Measurements from ENCODE around the gene PNKD.

DNA sequence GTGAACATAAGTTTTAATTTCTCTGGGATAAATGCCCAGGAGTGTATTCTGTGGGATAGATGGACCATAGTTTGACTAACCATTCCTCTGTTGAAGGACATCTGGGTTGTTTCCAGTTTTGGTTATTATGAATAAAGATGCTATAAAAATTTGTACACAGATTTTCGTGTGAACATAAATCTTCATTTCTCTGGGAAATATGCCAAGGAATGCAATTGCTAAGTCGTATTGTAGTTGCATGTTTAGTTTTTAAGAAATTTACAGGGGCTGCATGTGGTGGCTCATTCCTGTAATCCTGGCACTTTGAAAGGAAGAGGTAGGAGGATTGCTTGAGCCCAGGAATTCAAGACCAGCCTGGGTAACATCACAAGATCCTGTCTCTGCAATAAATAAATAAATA is 104.9 kb downstream of the PNKD start:
- TF ChIP-seq, protein P1, sequence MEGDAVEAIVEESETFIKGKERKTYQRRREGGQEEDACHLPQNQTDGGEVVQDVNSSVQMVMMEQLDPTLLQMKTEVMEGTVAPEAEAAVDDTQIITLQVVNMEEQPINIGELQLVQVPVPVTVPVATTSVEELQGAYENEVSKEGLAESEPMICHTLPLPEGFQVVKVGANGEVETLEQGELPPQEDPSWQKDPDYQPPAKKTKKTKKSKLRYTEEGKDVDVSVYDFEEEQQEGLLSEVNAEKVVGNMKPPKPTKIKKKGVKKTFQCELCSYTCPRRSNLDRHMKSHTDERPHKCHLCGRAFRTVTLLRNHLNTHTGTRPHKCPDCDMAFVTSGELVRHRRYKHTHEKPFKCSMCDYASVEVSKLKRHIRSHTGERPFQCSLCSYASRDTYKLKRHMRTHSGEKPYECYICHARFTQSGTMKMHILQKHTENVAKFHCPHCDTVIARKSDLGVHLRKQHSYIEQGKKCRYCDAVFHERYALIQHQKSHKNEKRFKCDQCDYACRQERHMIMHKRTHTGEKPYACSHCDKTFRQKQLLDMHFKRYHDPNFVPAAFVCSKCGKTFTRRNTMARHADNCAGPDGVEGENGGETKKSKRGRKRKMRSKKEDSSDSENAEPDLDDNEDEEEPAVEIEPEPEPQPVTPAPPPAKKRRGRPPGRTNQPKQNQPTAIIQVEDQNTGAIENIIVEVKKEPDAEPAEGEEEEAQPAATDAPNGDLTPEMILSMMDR (conservative IDR thresholded peaks at IDR 0.05): no peak
- no peak for TF ChIP-seq ZFX (IDR thresholded peaks at IDR 0.05)

Measured in C4-2B (cell line).